GM18520 (cell line): ENCODE measurements around the gene NT5DC3.
"Not testable (repeated sequence)": the region's sequence is repeated elsewhere in the genome, so short reads cannot be mapped to it uniquely, and the experiment has no call there.

Source experiments
- ATAC-seq: cut with Tn5 transposase; IDR thresholded peaks from one replicate; pipeline ENCODE4 v1.9.1; 2021; ENCODE audit not compliant: unreplicated experiment

Gene NT5DC3

GRCh38 chr12:103855896-103856657 lies 15.0 kb upstream of the NT5DC3 start:
- ATAC-seq = no peak

GRCh38 chr12:103855036-103855712 lies 14.1 kb upstream of the NT5DC3 start:
- ATAC-seq = no peak

- no peak for ATAC-seq
Observed at GRCh38 chr12:103854372-103854973, 13.4 kb upstream of the NT5DC3 start.

GRCh38 chr12:103852498-103852997 lies 11.5 kb upstream of the NT5DC3 start:
- no peak for ATAC-seq

- ATAC-seq = no peak
Observed at GRCh38 chr12:103851127-103851526, 10.1 kb upstream of the NT5DC3 start.

GRCh38 chr12:103850429-103850828 lies 9.4 kb upstream of the NT5DC3 start:
- no peak for ATAC-seq

GRCh38 chr12:103848917-103849491 lies 8.0 kb upstream of the NT5DC3 start:
- ATAC-seq = no peak

GRCh38 chr12:103848143-103848542 lies 7.1 kb upstream of the NT5DC3 start:
- no peak for ATAC-seq

- no peak for ATAC-seq
Observed at GRCh38 chr12:103846415-103846814, 5.4 kb upstream of the NT5DC3 start.

GRCh38 chr12:103844305-103844704 lies 3.3 kb upstream of the NT5DC3 start:
- ATAC-seq = no peak

GRCh38 chr12:103841690-103842584 lies 903 bp upstream of the NT5DC3 start:
- ATAC-seq = no peak

GRCh38 chr12:103840462-103840875 lies 565 bp downstream of the NT5DC3 start:
- ATAC-seq = peak; percentile 21

GRCh38 chr12:103839609-103840461 lies 1.2 kb downstream of the NT5DC3 start:
- no peak for ATAC-seq

GRCh38 chr12:103839103-103839502 lies 1.9 kb downstream of the NT5DC3 start:
- ATAC-seq = no peak

GRCh38 chr12:103838254-103838914 lies 2.6 kb downstream of the NT5DC3 start:
- no peak for ATAC-seq

GRCh38 chr12:103836345-103836744 lies 4.7 kb downstream of the NT5DC3 start:
- ATAC-seq = no peak

GRCh38 chr12:103835747-103836335 lies 5.2 kb downstream of the NT5DC3 start:
- not testable (repeated sequence) for ATAC-seq

GRCh38 chr12:103834942-103835341 lies 6.1 kb downstream of the NT5DC3 start:
- no peak for ATAC-seq

- ATAC-seq = no peak
Observed at GRCh38 chr12:103833891-103834290, 7.1 kb downstream of the NT5DC3 start.
